Vagina (tissue), 2 donors: ENCODE measurements around the gene NAP1L1.

Experiments
- POLR2A ChIP-seq, 2 donors: fragments of 450-650 bp; IDR thresholded peaks; one replicate each; pipeline ENCODE4 v1.6.1; 2017; ENCODE audit warnings: antibody characterized with exemption in 2 of 2, mild to moderate bottlenecking in 2 of 2, moderate library complexity in 2 of 2
- POLR2AphosphoS5 ChIP-seq, 2 donors: sonication (generic); formaldehyde crosslinking; IDR thresholded peaks; one replicate each; pipeline ENCODE4 v1.9.0; 2017; ENCODE audit warnings: antibody characterized with exemption in 2 of 2, mild to moderate bottlenecking in 2 of 2, low read depth in 1 of 2; ENCODE audit not compliant: insufficient read depth in 1 of 2
- TF ChIP-seq, protein P1 (sequence below), 3 experiments: fragments of 450-650 bp in 2 of 3; fragments of 200-600 bp in 1 of 3; sonication (generic) in 1 of 3; IDR thresholded peaks; one replicate each; pipeline ENCODE4 v1.5.1; 2017 to 2019; ENCODE audit warnings: antibody characterized with exemption in 3 of 3, mild to moderate bottlenecking in 2 of 3, moderate library complexity in 2 of 3

DNA sequence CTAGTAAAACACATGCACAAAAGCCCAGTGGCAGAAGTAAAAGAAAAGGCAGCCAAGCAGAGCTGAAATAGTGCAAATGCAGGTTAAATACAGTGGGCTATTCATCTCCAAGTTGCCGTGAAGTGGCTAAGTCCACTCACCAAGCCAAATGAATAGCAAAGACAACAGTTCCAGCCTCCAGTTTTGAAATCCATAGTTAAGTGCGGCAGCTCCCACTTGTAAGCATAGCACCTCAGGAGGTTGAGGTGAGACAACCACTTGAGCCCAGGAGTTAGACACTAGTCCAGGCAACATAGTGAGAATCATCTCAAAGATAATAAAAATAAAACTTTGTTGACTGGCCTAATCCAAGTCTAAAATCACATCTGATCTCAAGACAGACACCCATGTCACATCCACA is 43.1 kb downstream of the NAP1L1 start:
- TF ChIP-seq, protein P1, sequence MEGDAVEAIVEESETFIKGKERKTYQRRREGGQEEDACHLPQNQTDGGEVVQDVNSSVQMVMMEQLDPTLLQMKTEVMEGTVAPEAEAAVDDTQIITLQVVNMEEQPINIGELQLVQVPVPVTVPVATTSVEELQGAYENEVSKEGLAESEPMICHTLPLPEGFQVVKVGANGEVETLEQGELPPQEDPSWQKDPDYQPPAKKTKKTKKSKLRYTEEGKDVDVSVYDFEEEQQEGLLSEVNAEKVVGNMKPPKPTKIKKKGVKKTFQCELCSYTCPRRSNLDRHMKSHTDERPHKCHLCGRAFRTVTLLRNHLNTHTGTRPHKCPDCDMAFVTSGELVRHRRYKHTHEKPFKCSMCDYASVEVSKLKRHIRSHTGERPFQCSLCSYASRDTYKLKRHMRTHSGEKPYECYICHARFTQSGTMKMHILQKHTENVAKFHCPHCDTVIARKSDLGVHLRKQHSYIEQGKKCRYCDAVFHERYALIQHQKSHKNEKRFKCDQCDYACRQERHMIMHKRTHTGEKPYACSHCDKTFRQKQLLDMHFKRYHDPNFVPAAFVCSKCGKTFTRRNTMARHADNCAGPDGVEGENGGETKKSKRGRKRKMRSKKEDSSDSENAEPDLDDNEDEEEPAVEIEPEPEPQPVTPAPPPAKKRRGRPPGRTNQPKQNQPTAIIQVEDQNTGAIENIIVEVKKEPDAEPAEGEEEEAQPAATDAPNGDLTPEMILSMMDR (IDR thresholded peaks at IDR 0.05) = no peak
- no peak for TF ChIP-seq POLR2AphosphoS5 (IDR thresholded peaks at IDR 0.05; ENCODE audit: insufficient read depth in 1 of 2, low read depth in 1 of 2)
- TF ChIP-seq POLR2A (IDR thresholded peaks at IDR 0.05) = no peak
